GM11168 (cell line): ENCODE measurements around the gene SLC2A4RG.
"Not testable (repeated sequence)": the region's sequence is repeated elsewhere in the genome, so short reads cannot be mapped to it uniquely, and the experiment has no call there.

Source experiments
- in situ Hi-C: fragments of 300-500 bp; cut with MboI; formaldehyde crosslinking; loops from one replicate; pipeline ENCODE4 v1.12.0; 2022; ENCODE audit warnings: low sequenced_read_pairs; ENCODE audit not compliant: unreplicated experiment

SLC2A4RG gene

DNA sequence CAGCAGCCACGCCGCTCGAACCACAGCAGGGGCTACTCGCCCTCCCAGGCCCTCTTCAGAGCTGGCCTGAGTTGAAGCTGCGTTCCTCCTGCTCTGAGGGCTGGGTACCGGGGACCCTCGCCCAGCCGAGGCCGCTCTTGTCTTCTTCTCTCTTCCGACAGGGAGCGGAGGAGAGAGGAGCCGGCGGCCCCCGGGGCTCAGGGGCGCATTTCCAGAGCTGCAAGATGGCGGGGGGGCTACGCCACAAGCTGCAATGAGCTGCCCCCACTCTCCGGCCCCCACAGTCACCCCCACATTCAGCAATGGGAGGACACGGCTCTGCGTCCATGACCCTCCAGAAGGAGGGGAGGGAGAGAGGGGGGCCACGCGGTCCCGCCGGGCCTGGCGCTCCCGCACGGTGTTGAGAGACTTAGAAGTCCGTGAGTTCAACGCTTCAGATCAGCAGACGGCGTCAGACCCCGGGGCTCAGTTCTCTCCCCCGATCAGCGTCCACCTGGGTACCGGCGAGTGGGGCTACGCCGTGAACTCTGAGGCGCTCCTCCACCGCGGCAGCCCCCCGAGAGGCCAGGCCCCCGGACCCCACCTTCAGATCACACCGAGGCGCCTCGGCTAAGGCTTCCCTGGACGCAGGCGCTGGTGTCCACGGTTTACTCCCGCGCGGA lies 31.6 kb downstream of the SLC2A4RG start:
- in situ Hi-C loops: no loop called here

DNA sequence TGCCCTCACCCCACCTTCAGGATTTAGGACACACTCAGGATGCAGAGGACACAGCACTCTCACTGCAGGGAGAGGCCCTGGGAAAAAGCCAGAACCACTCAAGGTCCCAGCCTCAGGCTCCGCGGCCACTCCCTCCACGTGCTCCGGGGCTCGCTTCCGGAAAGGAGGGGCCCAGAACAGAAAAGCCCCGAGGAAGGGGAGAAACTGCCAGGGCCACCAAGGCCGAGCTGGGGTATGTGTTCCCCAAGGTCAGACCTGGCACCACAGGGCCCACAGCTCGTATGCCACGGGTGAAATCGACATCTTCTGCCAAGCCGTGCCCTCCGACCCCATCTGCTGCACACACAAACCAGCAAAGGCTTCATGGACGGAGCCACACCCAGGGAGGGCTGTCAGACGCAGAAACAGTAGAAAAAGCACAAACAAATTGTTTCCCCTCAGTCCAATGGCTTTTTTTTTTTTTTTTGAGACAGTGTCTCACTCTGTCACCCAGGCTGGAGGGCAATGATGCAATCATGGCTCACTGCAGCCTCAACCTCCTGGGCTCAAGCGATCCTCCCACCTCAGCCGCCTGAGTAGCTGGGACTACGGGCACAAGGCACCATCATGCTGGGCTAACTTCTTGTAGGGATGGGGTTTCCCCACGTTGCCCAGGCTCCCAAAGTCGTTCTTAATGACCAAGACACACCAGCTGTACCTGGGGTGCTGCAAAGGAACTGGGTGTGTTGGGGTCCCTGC lies 33.4 kb downstream of the SLC2A4RG start:
- in situ Hi-C loops: no loop called here

DNA sequence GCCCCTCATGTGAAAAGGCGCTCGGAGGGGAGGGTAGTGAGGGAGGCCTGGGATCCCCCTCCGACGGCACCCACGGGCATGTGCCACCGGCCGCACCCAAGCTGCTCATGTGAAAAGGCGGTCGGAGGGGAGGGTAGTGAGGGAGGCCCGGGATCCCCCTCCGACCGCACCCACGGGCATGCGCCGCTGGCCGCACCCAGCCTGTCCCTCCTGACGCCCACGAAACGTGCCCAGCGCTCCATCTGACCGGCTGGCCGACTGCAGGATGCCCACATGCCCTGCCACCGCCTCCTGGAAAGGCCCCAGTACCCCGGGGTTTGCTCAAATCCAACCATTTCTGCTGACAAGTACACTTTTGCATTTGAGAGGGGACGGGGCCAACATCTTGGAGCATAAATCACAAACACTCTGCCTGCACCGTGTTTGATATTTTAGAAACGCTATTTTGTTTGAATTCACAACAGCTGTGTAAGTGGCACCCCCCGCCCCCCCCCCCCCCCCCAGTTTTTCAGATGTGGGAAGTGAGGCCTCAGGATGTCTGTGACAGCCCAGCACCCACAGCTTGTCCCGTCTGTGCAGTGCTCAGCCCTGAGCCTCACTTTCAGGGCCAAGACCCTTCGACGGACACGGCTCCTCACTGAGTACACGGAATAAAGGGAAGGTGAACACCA lies 34.1 kb downstream of the SLC2A4RG start:
- in situ Hi-C loops: no loop called here

- in situ Hi-C loops: no loop called here
Observed at GRCh38 chr20:63774306-63774705, 34.7 kb downstream of the SLC2A4RG start.

DNA sequence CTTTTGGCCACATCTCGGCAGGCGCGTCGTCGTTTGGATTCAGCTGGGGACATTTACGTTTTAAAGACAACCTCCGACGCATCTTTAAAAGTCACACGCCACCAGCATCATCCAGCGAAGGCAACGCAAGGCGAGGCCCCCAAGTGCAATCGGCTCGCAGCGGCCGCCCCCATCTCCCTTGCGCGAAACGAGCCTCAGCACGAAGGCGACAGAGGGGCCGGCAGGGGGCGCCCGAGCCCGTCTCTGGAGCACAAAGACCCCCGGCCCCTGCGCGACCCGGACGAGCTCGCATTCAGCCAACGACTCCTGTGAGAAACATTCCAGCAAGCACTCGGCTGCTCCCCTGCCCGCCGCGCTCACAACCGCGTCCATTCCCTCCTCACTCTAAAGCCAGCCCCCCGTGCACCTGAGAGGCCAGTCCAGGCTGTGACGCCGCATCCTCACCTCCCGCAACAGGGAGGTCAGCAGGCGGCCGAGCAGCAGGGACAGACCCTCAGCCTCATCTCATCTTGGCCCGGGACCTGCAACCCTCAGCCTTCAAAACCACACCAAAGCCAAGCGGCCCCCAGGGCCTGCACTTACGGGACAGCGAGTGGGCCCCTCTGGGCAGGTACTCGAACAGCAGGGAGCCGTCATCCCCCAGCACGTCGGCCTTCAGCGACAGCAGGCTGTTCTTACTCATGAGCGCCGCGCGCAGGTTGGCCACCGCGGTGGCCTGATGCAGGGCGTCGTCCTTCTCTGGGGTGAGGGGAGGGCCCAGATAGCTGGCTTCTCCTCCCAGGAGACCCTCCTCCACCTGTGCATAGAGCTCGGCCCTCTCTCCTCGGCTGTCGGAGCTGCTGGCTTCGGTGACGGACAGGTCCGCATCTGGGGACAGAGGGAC lies 35.8 kb downstream of the SLC2A4RG start:
- in situ Hi-C loops: no loop called here

DNA sequence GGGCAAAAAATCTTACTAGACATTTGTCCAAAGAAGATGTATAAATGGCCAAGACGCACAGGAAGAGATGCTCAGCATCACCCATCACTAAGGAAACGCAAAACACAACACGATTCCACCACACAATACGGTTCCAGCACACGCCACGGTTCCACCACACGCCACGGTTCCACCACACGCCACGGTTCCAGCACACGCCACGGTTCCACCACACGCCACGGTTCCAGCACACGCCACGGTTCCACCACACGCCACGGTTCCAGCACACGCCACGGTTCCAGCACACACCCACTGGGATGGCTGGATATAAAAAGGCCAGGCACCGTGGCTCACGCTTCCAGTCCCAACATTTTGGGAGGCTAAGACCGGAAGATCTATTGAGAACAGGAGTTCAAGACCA lies 37.3 kb downstream of the SLC2A4RG start:
- in situ Hi-C loops: not testable (repeated sequence)

- in situ Hi-C loops: no loop called here
Observed at GRCh38 chr20:63777614-63778013, 38.0 kb downstream of the SLC2A4RG start.

DNA sequence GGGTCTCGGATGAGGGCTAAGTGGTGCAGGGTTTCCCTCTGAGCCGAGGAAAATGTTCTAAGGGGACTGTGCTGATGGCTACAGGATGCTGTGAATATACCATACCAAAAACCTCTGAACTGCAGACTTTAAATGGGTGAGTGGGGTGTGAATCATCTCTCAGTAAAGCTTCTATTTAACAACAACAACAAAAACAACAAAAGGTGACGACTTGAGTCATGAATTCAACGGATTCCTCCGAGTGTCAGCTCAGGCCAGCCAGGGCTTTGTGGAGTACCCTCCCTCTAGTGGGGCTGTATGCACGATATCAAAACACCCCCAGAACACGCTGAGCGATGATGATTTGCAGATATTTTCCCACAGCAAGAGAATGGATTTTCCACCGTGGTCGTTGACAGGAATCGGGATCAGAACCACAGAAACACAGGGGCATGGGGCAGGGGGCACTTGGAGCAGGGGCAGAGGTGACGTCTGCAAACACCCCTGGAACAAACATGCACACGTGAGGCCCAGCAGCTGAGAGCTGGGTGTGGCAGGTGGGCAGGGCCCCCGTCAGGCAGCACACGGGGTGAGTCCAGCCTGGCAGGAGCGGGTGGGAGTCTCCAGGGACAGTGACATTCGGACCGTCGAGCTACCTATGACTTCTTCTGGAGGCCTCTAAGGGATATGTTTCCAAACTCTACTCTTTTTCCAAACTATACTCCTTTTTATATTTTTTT lies 38.6 kb downstream of the SLC2A4RG start:
- in situ Hi-C loops: no loop called here

- in situ Hi-C loops: no loop called here
Observed at GRCh38 chr20:63778857-63779256, 39.3 kb downstream of the SLC2A4RG start.

DNA sequence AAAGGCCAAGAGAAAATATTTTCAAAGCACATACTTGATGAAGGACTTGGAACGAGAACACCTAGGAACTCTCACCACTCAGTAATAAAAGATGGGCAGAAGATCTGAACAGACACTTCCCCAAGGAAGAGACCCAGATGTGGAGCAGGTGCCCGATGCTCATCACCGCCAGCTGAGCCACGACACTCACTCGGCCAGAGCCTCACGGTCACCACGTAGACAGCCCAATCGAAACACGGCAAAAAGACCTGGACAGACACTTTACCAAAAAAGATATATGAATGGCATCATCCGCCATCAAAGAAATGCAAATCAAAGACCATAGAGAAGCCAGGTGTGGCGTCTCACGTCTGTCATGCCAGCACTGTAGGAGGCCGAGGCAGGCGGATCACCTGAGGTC lies 41.6 kb downstream of the SLC2A4RG start:
- in situ Hi-C loops: loop anchor here (5.0 kb wide), 1 partner anchor 76 kb away; no protein-coding TSS in a partner anchor

GRCh38 chr20:63782051-63782471 lies 42.5 kb downstream of the SLC2A4RG start:
- in situ Hi-C loops: loop anchor here (5.0 kb wide), 1 partner anchor 75 kb away; no protein-coding TSS in a partner anchor

DNA sequence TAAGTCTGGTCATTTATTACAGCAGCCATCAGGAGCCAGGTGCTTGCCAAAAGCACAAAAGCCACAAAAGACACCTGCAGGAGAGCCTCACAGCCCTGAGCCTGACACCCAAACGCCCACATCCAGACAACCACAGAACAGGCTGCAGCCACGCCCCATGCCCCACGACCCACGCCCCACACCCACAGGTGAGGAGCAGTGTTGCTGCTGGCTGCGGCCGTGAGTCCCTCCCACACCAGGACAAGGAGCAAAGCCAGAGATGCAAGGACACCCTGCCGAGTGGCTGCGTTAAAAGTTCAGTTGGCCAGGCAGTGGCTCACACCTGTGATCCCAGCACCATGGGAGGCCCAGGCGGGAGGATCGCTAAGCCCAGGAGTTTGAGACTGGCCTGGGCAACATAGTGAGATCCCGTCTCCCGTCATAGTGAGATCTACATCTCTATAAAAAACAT lies 43.0 kb downstream of the SLC2A4RG start:
- in situ Hi-C loops: loop anchor here (5.0 kb wide), 1 partner anchor 75 kb away; no protein-coding TSS in a partner anchor

GRCh38 chr20:63783970-63784369 lies 44.4 kb downstream of the SLC2A4RG start:
- in situ Hi-C loops: loop anchor here (5.0 kb wide), 1 partner anchor 73 kb away; no protein-coding TSS in a partner anchor

GRCh38 chr20:63785691-63786131 lies 46.1 kb downstream of the SLC2A4RG start:
- in situ Hi-C loops: no loop called here

DNA sequence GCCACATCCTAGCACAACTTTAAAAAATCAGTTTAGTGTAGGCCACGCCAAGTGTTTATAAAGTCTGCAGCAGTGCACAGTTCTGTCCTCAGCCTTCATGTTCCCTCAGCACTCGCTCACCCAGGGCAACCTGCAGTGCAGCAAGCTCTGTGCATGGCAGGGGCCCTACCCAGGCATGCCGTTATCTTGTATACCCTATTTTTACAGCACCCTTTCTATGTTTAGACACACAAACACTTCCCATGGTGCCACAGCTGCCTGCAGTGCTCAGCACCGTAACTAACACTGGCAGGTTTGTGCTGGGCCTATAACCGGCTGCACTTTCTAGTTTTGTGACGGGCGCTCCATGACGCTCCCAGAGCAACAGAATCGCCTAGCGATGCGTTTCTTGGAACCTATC lies 47.7 kb downstream of the SLC2A4RG start:
- in situ Hi-C loops: no loop called here

- in situ Hi-C loops: no loop called here
Observed at GRCh38 chr20:63787749-63788148, 48.2 kb downstream of the SLC2A4RG start.

DNA sequence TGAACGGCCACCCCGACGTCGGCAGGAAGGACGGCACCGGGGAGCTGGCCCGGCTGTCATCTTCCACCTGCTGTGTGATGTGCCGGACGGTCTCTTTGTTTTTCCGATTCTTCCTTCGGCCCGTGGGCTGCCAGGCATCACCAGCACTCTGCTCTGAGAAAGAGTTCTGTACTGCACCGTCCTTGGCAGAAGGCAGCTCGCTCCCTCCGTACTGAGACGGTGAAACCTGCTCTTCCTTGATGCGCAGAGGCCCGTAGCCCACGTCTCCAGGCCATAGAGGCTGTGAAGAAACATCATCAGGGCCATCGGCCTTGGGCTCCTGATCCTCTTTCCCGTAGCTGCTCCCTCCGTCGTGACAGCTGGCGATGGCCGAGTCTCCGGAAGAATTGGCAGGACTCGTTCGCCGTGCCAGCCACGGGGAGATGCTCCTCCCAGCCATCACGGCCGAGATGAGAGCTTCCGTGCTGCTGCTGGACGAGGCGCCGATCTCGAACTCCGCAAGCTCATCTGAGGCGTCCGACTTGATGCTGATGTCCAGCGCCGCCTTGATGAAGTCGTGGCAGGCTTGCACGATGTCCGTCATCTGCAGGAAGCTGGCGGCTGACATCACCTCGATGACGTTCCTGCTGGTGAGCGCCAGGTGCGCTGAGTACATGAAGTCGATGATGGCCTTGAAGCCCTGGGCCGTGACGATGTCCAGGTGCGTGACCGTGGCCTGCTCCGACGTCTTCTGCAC lies 50.4 kb downstream of the SLC2A4RG start:
- in situ Hi-C loops: no loop called here

GRCh38 chr20:63790572-63791168 lies 51.1 kb downstream of the SLC2A4RG start:
- in situ Hi-C loops: no loop called here
